ENCODE measurements around the gene ZNF746. TPM values are rescaled to one million over a fixed set of nuclear protein-coding genes. Genes with fewer than 3 reads are reported as not detected.

ZNF746 gene
- total and polyA plus RNA-seq, 2 of the 13 experiments (the other 11 are each of a cell fraction or from before 2014, with no cell fraction given): 3.8 to 8.1 TPM

DNA sequence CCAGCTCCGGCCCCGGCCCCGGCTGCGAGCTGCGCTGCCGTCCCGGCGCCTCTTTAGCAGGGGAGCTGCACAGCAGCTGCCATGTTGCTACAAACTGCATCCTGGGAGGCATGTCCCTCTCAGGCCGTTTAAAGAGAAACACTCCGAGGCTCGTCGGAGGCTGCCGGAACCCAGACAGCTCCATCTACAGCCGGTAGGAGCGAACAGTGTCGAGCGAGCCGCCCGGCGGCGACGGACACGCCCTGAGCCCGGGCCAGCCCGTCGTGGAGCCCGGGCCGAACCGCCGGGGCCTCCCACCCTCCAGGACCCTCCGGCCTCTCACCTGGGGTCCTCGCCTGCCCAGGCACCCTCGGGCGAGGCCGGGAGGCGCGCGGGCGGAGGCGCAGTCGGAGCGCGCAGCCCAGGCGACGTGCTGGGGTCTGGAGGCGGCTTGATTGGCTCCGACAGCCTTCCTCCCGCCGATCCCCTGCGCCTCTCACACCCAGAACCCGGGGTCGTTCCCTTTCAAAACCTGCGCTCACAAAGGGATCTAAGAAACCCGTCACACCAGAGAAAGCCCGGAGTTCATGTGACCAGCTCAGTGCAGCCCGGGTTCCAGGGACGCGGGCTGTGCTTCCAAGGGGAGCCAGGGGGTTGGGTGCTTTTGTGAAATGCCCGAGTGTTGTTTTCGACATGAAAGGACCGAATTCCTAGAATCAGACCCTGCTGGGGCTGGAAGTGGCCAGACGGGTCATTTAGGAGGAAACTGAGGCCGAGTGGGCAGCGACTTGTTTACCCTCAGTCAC is 36.9 kb downstream of the ZNF746 start, which contains the start of gene ZNF777 (continued):
- TF ChIP-seq, protein P1, sequence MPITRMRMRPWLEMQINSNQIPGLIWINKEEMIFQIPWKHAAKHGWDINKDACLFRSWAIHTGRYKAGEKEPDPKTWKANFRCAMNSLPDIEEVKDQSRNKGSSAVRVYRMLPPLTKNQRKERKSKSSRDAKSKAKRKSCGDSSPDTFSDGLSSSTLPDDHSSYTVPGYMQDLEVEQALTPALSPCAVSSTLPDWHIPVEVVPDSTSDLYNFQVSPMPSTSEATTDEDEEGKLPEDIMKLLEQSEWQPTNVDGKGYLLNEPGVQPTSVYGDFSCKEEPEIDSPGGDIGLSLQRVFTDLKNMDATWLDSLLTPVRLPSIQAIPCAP (CRISPR knock-in tag; IDR thresholded peaks at IDR 0.05; ENCODE audit: low read depth): no peak
- TF ChIP-seq ZNF609 (CRISPR knock-in tag; IDR thresholded peaks at IDR 0.05; ENCODE audit: borderline replicate concordance) (no peak), PHF20 (CRISPR knock-in tag; IDR thresholded peaks at IDR 0.05) (peak; percentile 46), ATF7 (IDR thresholded peaks at IDR 0.05) (no peak), ATF7 (CRISPR knock-in tag; IDR thresholded peaks at IDR 0.05) (no peak), KDM3A (CRISPR knock-in tag; IDR thresholded peaks at IDR 0.05; ENCODE audit: low read depth) (no peak), POGZ (CRISPR knock-in tag; IDR thresholded peaks at IDR 0.05) (no peak), SP5 (CRISPR knock-in tag; IDR thresholded peaks at IDR 0.05; ENCODE audit: borderline replicate concordance, low read depth) (no peak), HMGA1 (CRISPR knock-in tag; conservative IDR thresholded peaks at IDR 0.05) (no peak), KDM4B (CRISPR knock-in tag; IDR thresholded peaks at IDR 0.05) (no peak), FOSL1 (CRISPR knock-in tag; IDR thresholded peaks at IDR 0.05; ENCODE audit: borderline replicate concordance) (no peak), ZXDC (CRISPR knock-in tag; IDR thresholded peaks at IDR 0.05) (no peak), GMEB2 (CRISPR knock-in tag; IDR thresholded peaks at IDR 0.05; ENCODE audit: low read depth) (no peak), NFKBIZ (CRISPR knock-in tag; IDR thresholded peaks at IDR 0.05) (no peak)
- TF ChIP-seq, protein P2, sequence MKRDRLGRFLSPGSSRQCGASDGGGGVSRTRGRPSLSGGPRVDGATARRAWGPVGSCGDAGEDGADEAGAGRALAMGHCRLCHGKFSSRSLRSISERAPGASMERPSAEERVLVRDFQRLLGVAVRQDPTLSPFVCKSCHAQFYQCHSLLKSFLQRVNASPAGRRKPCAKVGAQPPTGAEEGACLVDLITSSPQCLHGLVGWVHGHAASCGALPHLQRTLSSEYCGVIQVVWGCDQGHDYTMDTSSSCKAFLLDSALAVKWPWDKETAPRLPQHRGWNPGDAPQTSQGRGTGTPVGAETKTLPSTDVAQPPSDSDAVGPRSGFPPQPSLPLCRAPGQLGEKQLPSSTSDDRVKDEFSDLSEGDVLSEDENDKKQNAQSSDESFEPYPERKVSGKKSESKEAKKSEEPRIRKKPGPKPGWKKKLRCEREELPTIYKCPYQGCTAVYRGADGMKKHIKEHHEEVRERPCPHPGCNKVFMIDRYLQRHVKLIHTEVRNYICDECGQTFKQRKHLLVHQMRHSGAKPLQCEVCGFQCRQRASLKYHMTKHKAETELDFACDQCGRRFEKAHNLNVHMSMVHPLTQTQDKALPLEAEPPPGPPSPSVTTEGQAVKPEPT (CRISPR knock-in tag; IDR thresholded peaks at IDR 0.05; ENCODE audit: low read depth): 0 out of 2 replicates have a peak, but pooled peaks have one; percentile 56
